HG03378 (cell line): Measurements from ENCODE around the gene SATB2.

ENCODE experiments used
- ATAC-seq: cut with Tn5 transposase; IDR thresholded peaks from one replicate; pipeline ENCODE4 v1.9.1; 2021; ENCODE audit warnings: mild to moderate bottlenecking, moderate library complexity; ENCODE audit not compliant: unreplicated experiment

The SATB2 gene

DNA sequence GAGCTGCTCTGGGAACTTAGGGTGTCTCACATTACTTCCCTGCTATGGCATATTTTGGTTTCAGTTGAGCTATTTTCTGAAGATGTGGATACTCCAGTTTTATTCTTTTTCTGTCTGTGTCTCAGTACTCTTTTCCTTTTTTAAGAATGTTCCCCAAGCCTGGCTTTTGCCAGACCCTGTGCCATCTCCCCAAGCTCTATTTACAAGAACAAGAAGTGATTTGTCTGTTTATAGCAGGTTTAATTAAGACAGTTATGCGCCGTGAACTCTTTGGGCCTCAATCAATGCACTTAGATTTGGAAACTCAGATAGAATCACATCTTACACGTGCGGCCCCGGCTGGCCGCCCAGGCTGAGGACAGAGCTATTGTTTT lies 8.9 kb upstream of the SATB2 start:
- ATAC-seq, result no peak

DNA sequence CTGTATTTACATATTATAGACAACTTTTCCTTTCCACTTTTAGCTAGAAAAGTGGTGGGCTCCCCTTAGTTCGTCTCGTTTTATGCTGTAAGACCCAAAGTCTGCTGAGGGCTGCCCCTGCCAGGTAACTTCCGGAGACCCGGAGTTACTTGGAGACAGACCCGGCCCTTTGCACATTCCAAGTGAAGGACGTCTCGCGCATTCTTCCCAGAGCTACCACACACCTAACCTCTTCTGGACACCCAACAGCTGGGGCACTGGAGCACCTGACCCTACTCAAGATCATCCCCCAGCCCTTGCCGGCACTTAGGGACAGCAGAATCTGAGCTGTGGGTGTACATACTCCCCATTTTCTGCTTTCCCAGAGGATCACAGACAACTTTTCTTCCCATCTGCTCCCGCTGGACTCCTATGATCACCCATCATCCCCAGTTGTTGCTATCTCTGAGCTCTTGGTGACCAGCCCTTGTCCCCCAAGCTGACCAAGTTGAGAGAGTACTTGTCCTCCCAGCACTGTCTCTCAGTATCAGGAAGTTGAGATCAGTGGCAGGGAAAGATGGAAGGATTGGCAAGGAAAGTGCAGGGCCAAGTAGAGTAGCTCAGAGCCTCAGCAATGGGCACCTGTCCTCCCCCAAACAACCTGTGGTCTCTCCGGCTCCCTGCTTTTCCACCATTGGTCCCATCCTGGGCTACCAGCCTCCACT lies 8.4 kb upstream of the SATB2 start:
- no peak for ATAC-seq

DNA sequence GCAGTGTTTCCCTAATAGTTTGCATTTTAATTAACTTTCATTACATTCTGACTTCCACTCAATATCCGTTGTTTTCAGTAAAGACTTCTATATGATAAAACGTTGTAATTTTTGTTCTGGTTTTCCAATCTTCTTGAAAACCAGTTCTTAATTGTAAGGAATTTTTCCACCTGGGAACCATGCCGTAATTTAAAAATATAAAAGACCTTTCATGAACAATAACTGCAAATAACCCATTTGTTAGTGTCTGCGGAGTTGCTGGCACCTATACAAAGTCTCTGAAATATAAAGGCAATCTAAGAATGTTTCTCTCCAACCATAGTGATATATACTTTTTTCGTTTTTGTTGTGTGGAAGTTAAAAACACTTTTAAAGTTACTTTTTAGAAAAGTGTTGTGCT lies 7.7 kb upstream of the SATB2 start:
- no peak for ATAC-seq

DNA sequence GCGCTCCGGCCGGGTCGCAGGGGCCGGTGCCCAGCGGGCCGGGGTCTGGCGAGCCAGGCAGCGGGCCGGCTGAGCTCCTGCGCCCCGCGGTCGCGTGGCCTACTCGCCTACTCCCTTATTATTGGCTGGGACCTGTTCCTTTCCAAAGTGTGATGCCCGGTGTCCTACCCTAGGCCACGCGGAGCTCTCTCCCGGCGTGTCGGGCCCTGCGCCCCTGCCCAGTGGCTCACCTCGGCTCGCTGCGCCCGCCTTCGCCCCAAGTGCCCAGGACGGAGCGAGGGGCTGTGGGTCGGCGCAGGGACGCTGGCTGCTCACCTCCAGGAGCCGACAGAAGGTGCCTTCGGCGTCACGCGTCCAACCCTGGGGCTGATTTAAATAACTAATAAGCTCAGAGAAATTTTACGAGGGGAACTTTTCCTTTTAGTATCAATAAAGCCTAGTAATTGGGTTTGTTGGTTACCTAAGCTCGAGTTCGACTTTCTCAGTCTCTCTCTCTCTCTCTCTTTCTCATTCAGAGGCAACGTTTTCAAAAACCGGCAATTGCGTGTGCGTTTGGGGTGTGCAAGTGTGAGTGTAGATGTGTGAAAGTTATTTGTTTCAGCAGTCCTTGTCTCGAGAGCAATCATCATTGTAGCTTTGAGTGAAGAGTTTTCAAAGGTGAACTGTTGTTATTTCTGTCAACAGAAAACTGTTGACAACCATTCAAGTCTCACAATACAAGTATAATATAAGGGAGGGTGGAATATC lies 7.0 kb upstream of the SATB2 start:
- no peak for ATAC-seq

DNA sequence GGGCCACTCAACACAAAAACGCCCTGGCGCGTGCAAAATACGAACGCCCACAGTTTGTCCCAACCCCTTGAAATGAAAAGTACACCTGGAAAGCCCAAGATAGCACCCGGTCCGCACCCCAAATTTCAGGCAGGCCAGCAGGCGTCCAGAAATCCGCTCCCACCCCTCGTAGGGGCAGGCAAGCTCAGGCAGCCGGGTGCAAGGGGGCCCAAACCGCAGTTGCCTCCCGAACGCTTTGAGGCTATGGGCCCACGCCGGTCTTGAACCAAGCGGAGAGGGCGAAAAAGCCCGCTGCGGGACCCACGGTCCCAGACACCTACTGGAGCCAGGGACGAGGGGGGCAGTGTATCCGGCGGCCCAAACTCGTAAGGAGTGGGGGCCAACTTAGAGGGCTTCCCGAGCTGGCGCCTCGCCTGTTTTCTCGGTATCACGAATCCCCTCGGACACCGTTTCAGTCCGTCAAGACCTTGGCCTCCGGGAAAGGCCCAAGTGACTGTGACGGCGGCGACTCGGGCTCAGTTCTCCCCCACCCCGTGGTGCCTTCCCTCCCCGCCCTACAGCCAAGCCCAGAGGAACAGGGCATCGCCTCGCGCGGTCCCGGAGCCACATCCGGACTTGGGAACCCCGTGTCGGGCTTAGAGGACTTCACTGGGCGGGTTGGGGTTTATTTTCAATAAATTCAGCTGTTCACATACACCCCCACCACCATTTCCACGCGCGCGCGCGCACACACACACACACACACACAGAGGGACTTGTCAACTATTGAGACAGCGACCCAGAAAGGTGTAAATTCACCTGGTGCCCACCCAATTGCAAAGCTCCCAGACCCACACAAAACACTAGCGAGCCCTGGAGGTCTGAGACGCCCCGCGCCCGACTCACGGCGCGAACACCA lies 6.2 kb upstream of the SATB2 start:
- no peak for ATAC-seq

DNA sequence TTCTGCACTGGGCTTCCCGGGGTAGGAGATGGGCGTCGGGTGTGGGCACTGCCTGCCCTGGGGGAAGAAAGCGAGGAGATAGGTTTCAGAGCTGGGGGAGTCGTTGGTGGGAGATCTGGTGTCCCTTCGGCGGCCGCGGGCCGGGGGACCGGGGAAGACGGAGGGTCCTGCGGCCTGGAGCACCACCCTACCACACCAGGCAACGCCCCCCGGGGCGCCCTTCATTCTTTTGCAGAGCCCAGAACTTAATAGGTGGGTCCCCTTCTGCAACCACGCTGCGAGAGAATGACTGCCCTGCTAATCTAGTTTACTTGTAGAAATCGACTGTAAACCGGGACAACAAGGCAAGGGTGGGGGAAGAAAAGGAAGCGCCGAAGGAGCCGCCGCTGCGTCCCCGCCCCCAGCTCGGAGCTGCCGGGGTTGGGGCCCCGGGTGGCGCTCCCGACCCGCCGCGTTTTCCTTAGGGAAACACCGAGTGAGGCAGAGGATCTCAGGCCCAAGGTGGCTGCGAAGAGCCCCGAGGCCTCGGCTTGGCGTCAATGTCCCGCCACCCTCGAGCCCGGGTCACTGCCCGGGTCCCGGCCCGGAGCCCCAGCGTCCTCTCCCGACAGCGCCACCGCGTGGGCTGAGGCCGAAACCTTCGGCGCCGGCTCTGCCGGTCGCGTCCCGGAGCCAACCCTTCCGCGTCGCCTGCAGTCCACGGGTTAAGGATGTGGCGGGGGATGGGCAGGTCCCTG lies 5.4 kb upstream of the SATB2 start:
- ATAC-seq, result no peak

DNA sequence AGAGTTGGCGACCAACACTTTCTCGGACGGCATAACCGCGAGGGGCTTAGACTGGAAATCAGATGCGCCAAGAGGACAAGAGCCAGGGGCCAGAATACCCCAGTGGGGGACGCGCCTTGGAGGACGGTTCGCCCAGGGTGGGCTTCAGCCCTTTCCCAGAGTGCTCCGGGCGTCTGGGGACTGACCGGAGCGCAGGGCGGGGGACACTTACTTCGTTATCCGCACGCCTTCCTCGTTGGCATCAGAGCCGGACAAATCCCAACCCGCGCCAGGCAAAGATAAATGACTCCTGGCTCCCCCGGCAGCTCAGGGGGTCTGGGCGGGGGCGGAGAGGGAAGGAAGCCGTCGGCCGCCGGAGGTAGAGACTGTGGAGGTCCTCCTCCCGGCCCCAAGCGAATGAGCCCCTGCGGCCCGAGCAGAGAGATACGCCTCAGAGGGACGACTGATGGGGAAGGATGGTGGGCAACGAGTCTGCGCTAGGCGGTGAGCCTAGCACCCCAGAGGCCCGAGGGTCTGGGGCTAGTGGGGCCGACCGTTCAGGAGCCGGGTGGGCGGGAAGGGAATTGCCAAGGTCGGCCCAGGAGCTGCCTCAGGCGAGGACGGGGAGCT lies 4.7 kb upstream of the SATB2 start:
- ATAC-seq, result no peak

DNA sequence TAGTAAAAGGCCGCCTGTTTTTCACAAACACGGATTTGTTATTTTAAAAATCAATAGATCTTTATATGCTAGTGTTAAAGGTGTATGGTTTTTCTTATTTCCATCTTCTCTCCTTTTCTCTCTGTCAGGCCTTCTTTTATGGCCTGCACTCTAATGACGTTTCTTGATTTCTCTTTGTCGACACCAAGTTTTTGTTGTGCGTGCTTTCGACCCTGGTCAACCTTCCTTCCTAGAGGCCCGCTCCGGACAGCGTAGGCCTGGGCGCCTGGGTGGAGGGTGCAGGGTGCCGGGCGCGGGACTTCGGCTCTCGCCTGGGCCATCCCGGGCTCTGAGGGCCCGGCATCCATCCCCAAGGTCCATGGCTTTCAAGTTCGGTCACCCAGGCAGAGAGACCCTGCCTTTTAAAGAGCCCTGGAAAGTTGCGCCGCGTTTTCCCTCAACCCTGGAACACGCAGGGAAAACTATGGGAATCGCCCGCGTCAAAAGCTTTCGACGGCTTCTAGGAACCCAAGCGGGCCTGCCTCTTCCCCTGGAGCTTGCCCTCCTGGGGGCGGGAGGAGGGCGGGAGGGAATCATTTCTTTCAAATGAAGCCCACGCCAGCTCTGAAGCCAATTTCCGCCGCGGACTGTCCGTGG lies 4.1 kb upstream of the SATB2 start:
- ATAC-seq, result no peak

DNA sequence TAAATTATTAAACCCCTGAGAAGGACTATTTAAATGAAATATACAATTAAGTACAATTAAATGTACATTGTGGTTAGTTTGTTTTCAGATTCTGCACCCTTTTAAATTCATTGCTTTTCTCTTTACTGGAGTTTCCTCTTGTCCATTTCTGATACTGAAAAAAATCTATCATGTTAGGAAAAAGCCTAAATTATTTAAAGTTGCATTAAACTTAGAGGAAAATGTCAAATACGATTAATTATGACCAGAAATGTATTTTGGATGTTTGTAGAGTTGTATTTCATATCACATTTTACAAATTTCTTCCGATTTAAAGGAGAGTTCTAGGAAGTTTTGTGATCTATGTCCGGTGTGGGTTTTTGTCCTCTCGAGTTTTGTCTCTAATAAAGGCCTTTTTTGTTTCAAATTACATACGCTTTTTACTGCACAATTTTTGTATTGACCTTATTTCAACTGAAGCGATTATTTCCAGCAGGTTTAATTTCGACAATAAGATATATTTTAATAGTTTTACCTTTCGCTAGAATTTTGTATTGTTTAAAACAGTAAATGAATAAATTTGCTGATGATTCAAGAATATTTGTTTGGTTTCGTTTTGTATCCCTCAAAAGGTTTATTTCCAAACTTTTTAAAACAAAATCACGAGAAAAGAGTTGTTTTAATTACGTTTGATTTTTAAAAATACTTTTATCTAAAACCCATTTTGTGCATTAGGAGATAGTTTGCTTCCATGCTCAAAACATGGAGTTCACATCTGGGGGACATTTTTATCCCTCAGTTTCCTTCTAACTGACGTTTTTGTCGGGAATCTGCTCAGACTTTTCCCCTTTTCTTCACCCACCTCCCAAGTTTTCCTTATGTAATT lies 3.3 kb upstream of the SATB2 start:
- ATAC-seq, result no peak

DNA sequence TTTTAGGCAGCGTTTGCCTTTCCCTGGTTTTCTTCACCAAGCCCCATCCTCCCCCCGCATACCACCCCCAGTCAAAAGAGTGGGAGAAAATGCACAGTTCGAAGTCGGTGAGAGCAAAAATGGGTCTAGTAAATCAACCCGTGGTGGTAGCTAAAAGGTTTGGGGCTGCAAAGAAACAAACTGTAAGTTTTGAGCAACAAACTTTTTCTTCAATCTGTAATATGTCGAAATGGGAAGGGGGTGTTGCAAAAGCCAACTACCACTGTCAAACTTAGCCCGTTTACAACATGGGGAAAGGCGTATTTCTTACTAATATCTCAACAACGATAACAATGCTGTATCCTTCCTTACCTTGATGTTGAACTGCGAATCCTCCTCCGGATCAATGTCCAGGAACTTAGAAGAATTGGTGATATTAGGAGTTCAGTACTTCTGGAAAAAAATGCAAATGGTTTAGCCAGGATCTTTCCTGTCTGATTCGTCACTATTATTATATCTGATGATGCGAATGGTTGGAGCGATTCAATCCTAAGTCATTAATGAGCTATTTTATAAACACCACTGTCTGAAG lies 2.4 kb upstream of the SATB2 start:
- ATAC-seq, result no peak

DNA sequence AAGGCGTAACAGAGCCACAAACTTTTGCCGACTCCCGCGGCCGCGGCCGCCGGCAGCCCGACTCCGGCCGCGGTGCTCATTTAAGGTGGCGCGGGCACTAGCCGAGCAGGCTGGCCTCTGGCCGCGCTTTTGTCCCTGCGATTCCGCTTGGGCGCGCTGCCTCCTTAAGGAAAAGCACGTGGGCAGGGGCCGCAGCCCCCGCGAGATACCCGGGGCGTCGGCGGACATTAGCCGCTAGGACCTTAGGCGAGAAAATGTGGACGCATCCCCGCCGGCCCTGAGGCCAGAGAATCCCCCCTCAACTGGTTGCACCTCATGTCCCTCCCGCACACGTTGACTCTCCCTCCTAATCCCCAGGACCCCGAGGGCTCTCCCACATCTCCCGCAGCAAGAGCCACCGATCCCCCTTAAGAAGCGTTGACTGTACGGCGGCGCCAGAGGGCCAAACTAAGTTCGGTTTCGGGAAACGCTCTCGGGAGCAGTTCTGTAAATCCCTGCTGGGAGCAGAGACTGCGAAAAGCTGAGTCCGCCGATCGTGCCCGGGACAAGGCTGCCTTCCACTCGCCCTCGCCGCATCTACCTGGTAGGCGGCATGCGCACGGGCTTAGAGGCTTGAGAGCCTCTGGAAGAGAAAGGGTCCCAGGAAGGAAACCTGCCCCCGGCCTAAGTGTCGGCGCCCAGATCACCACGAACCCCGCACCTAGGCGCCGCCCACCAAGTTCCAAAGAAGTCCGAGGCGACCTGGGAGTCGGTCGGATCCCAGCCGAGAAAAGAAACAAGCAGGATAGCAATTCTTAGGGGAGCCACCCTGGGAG lies 1.8 kb upstream of the SATB2 start:
- peak; percentile 43 for ATAC-seq

DNA sequence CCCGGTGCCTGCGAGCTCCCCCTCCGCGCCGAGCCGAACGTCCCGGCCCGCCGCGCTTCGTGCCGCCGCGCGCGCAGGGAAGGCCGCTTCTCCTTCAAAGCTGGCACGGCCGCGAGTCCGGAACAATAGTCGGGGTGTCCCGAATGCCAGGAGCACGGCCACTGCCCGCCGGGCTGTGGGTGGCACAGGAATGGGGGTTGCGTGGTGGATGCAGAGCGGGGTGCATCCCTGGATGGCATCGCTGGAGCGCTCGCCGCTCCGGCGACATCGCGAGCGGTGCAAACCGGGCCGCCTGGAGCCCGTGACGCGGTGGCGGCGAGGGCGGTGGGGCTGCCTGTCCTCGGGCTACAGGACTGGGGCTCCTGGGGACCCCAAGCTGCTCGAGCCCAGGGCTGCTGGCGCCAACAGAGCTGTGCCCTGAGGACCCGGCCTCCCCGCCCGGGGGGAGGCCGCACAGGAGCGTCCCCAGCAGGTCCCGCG lies 1.1 kb upstream of the SATB2 start:
- ATAC-seq, result peak; percentile 22

DNA sequence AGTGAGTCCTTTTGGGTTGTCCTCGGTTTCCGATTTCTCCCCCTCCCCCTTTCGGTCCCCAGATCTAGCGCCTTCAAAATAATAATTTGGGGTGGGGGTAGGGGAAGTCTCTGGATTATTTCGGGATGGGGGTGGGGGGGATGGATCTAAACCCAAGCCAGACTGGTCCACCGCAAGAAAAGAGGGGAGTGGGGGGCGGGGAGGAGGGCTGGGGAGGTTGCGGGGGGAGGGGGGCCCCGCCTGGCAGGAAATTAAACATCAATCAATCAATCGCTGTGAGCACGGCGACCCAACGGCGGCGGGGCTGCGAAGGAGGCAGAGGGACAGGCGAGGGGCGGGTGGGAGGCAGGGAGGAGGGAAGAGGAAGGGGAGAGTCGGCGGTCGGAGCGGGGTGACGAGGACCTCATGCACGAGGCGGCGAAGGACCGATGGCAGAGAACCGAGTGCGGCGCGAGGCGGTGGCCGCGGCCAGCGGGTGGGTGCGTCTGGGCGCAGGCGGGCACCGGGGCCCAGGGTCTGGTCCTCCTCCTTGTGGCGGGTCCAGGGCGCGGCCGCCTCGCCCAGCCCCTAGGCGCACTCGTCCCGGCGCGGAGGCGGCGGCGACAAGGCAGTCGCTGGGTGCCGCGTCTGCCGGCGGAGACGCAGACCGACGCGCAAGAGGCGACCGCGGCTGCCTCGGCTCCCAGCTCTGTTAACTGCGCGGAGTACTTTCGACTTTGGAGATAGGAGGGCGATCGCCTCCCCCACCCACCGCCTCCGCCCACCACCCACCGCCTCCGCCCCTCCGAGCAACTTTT lies 468 bp upstream of the SATB2 start:
- ATAC-seq, result no peak

DNA sequence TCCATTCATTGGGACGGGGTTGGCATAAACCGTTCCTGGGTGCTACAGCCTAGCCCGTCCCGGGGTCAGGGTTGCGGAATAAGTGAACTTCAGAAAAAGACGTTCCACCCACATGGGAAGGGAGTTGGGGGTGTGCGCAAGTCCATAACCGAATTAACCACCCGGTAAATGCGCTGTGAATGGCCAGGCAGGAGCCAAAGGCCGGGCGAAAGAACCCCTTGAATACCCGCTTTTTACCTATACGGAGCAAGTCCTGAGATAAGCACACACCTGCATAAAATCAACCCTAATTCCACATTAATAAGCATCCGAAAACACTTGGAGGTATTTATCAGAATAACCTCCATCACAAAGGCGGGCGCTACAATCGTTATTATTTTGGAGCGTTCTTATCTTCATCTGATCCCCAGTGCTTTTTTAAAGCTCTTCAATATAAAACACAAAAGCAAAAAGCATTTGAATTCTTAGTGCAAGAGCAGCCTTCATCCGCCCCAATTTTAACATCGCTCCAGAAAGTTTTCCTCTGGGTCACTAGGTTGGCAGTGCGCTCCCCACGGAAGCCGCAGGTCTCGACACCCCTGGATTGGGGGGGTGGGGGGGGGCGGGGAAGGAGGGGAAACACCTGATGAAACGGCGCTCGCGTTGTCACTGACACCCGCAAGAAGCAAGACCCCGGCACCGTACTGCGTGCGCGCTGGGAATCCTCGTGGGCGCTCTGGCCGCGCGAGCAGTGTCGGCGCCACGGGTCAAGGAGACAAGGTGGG lies 1.2 kb downstream of the SATB2 start:
- ATAC-seq, result no peak

DNA sequence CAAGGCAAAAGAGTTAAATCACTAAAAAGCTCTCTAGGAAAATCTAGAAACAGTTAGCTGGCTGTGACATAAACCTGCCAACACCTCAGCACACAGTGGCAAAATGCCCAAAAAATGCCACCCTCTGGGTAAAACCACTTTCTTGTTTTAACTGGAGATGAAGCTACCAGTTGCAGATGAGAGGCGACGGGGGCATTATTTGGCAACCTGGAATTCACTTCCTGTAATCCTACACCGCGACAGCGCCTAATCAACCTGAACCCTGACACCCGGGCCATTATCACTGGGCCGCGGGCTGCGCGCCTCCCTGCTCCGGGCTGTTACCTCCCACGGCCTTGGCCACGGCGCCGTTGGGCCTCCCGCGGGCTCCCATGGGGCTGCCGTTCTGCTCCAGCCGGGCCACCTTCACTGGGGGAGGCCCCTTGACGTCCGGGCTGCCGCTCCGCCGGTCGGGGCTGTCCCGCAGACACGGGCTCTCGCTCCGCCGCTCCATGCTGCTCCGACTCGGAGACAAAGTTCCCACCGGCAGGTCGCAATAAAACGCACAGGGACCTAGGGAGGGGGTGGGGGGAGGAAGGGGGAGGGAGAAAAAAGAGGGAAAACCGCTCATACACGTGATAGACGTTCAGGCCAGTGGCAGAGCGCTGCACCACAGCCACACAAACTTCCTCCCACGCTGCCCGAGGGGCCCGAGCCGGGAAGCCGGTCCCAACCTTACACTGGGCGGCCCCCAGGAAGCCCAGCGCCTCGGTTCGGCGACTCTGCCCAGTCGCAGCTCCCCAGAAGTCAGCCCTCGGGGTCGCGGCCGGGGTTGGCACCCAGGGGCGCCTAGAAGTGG lies 2.0 kb downstream of the SATB2 start:
- ATAC-seq, result no peak

DNA sequence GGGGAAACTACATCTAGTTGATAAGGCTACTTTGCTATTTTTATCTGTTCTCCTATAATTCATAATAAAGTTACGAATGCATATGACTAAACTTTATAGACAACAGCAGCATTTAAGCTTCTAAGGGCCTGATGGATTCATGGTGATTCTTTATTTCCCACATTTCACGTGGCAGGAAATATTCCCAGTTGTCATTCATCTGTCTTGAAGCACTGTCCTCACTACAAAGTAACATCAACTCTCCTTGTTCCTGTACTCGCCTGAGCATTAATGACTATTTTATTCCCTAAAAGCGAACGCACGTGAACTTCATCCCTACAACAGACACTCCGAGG lies 2.6 kb downstream of the SATB2 start:
- ATAC-seq, result no peak
